Adrenal gland (tissue), 5 donors: Measurements from ENCODE around the gene ELL.

Source experiments
- POLR2A ChIP-seq, 2 donors: fragments of 450-650 bp; IDR thresholded peaks; one replicate each; pipeline ENCODE4 v1.6.1; 2017; ENCODE audit warnings: antibody characterized with exemption in 2 of 2, mild to moderate bottlenecking in 2 of 2, moderate library complexity in 1 of 2
- TF ChIP-seq, protein P1 (sequence below), 6 experiments: fragments of 450-650 bp in 4 of 6; fragments of 200-600 bp in 2 of 6; sonication (generic) in 1 of 6; IDR thresholded peaks; 1 replicate in 5 of 6; 2 replicates in 1 of 6; pipeline versions ENCODE4 v1.5.1 to v1.8.0; 2016 to 2021; ENCODE audit warnings: antibody characterized with exemption in 6 of 6, mild to moderate bottlenecking in 2 of 6, moderate library complexity in 1 of 6
- donor health status: DM: no; HTN: no; CAD: no.

DNA sequence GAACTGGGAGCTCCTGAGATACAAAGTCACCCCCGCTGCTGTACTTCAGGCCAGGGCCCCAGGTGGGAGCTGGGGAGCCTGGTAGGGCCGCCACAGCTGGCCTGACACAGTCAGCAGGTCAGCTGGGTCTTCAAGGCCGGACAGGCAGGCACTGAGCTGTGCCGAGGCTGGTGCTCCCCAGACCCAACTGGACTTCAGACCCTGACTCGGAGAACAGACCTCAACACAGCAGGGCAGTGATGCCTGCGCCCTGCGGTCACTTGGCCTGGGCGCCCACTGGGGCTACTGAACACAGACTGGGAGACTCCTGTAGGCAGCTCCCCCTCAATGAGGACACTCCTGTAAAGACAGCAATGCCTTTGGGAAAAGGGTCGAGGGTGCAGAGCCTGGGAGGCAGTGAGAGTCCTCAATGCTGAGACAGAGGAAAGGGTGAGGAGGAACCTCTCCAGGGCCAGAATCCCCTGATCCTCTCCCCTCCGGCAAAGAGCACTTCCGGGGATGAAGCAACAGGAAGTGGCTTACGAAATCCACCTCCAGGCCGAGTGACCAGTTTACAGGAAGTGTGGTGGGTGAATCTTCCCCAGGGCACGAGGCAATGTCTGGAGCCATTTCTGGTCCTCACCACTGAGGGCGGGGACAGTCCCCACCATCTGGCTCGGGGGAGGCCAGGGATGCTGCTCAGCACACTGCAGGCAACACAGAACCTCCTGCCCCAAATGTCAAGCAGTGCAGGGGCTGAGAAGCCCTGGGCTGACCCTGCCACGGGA is 43.1 kb downstream of the ELL start:
- no peak for TF ChIP-seq POLR2A (IDR thresholded peaks at IDR 0.05)
- TF ChIP-seq, protein P1, sequence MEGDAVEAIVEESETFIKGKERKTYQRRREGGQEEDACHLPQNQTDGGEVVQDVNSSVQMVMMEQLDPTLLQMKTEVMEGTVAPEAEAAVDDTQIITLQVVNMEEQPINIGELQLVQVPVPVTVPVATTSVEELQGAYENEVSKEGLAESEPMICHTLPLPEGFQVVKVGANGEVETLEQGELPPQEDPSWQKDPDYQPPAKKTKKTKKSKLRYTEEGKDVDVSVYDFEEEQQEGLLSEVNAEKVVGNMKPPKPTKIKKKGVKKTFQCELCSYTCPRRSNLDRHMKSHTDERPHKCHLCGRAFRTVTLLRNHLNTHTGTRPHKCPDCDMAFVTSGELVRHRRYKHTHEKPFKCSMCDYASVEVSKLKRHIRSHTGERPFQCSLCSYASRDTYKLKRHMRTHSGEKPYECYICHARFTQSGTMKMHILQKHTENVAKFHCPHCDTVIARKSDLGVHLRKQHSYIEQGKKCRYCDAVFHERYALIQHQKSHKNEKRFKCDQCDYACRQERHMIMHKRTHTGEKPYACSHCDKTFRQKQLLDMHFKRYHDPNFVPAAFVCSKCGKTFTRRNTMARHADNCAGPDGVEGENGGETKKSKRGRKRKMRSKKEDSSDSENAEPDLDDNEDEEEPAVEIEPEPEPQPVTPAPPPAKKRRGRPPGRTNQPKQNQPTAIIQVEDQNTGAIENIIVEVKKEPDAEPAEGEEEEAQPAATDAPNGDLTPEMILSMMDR (IDR thresholded peaks at IDR 0.05): no peak
